HG03558 (cell line): ENCODE results near the gene RNU1-2.
A peak's percentile ranks its signal among the peaks of the same experiment; 100 is the strongest.
"Not testable (repeated sequence)": the region's sequence is repeated elsewhere in the genome, so short reads cannot be mapped to it uniquely, and the experiment has no call there.

Source experiments
- ATAC-seq: cut with Tn5 transposase; IDR thresholded peaks from one replicate; pipeline ENCODE4 v1.9.1; 2021; ENCODE audit warnings: moderate number of reproducible peaks; ENCODE audit not compliant: unreplicated experiment; ENCODE audit errors: extremely low read depth

RNU1-2 gene

DNA sequence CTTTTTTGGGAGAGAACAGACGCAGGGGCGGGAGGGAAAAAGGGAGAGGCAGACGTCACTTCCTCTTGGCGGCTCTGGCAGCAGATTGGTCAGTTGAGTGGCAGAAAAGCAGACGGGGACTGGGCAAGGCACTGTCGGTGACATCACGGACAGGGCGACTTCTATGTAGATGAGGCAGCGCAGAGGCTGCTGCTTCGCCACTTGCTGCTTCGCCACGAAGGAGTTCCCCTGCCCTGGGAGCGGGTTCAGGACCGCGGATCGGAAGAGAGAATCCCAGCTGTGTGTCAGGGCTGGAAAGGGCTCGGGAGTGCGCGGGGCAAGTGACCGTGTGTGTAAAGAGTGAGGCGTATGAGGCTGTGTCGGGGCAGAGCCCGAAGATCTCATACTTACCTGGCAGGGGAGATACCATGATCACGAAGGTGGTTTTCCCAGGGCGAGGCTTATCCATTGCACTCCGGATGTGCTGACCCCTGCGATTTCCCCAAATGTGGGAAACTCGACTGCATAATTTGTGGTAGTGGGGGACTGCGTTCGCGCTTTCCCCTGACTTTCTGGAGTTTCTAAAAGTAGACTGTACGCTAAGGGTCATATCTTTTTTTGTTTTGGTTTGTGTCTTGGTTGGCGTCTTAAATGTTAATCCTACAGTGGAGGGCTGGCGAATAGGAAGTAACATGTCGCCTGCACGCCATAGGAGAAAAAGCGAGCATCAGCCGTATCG is at the start of gene RNU1-2:
TSS of gene RNU1-2 (plus strand) at position 383 of the 718 bp plus-strand sequence.
- ATAC-seq = peak; percentile 76

DNA sequence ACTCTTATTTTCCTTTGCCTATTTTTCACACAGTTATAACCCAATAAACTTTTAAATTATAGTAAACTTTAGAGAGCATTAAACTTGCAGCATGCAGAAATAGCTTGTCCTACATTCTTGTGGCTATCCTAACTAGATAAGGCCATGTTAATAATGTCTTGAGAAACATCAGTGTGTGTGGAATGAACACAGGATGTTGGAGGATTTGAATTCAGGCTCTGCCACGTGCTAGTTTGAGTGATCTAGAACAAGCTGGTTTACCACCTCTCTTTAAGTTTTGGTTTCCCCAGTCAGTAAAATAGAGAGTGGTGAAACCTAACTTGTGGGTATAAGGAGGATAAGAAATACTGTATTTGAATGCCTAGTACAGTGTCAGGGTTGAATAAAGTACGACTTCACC is 39.6 kb upstream of the RNU1-2 start:
- not testable (repeated sequence) for ATAC-seq

GRCh38 chr1:16859167-16860041 is 36.4 kb upstream of the RNU1-2 start:
- not testable (repeated sequence) for ATAC-seq

GRCh38 chr1:16860048-16860447 is 35.7 kb upstream of the RNU1-2 start:
- not testable (repeated sequence) for ATAC-seq

GRCh38 chr1:16861832-16862245 is 33.9 kb upstream of the RNU1-2 start:
- ATAC-seq = not testable (repeated sequence)

DNA sequence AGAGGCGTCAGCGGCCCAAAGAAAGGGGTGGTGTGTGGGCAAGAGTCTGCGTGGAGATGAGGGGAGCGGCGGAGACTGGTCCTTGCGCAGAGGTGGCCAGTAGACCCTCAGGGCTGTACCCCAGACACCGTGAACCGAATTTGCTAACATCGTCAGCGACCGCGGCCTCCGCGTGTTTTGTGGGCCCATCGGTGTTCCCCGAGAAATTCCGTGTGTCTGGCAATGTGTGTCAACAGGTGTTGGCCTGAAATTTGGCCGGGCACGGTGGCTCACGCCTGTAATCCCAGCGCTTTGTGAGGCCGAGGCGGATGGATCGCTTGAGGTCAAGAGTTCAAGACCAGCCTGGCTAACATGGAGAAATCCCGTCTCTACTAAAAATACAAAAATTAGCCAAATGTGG is 33.4 kb upstream of the RNU1-2 start:
- ATAC-seq = not testable (repeated sequence)

DNA sequence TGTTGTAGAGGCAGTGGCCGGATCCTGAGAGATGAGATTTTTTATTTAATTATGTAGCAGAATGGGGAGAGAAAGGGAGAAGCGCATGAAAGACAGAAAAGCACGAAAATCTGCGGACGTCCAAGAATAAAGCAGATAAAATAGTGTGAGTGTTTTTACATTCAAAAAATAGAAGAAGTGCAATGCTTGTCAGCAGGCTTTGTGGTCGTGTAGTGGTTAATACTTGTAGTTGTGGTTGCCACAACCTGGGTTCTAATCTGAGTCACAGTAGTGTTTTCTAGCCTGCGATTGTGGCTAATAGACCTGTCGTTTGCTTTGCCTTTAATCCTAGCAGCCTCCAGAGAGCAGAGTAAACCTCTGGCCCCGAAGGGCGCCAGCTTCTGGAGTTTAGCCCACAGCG is 32.8 kb upstream of the RNU1-2 start:
- ATAC-seq = not testable (repeated sequence)

GRCh38 chr1:16866926-16867707 is 28.7 kb upstream of the RNU1-2 start:
- ATAC-seq = not testable (repeated sequence)

DNA sequence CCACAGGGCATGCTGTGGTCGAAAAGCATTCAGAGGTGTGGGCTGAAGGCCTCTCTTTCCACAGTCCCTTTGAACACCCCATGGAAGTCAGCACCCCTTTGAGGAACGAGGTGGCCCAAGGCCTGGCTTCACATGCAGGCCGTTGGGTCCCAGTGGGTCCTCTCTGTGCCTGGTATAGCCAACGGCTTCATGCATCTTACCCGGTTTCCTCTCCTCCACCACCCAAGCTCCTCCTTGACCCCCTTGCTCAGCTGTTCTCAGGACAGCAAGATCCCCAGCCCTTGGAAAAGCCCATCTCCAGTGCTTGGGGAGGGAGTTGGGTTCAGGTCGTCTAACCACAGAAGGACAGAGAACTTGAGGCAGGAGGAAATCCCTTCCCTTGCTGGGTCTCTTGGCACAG is 27.0 kb upstream of the RNU1-2 start:
- ATAC-seq = not testable (repeated sequence)

- not testable (repeated sequence) for ATAC-seq
Observed at GRCh38 chr1:16869996-16870395, 25.8 kb upstream of the RNU1-2 start.

DNA sequence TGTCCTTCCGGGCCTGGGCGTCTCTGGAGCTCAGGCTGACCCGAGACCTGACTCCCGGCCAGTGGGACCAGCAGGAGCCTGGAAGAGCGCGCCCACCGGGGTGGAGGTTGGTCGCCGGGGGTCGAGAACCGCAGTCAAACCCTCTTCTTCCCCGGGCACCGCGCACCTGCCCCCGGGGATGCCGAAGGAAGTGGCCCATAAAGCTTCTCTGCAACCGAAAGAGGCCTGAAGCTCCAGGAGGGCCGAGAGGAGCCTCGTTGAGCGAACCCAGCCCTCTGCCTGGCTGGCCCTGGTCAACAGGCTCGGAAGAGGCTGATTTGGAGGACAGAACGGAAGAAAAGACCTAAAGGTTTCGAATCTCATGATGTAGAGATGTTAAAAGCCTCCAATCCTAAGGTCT is 24.6 kb upstream of the RNU1-2 start:
- ATAC-seq = not testable (repeated sequence)

- not testable (repeated sequence) for ATAC-seq
Observed at GRCh38 chr1:16872152-16873075, 23.4 kb upstream of the RNU1-2 start.

- not testable (repeated sequence) for ATAC-seq
Observed at GRCh38 chr1:16873076-16873879, 22.5 kb upstream of the RNU1-2 start.

GRCh38 chr1:16874968-16875765 is 20.6 kb upstream of the RNU1-2 start:
- ATAC-seq = not testable (repeated sequence)

DNA sequence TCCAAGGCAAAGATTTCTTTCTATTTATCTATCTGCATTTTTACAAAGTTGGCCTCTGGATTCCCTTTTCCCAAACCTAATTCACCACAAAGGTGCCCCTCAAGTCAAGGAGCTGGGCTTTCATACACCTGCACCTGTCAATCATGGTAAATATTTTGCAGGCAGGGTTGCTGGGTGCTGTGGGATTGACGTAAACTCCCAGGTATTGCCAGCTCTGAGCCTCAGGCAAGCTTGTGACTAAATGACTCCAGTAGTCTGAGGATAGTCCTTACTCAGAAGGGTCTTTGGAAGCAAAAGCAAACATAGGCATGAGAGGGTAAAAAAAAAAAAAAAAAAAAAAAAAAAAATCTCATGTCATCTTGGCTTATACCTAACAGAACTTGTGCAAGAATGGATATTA is 14.0 kb upstream of the RNU1-2 start:
- not testable (repeated sequence) for ATAC-seq

DNA sequence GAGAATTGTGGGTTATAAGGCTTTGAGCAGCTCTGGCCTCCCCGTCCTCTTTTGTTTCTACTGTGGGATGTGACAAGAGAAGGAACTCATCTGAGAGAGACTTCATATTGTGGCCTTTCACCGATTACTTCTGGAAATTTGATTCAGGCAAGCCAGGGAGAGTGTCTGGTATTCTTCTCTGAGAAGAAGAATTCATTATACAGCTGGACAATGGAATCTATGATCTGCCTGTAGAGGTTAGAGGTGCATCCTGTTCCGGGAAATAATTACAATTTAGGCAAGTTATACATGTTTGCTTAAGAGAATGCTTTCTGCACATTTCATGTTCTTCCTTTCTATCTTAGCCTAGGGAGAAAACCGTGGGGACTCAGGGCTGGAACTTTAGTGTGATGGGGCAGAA is 12.8 kb upstream of the RNU1-2 start:
- ATAC-seq = no peak

GRCh38 chr1:16884487-16884886 is 11.3 kb upstream of the RNU1-2 start:
- not testable (repeated sequence) for ATAC-seq
